B cell (primary cell): ENCODE measurements around the gene CD63. TPM values are rescaled to one million over a fixed set of nuclear protein-coding genes. Genes with fewer than 3 reads are reported as not detected.

Experiments used
- ATAC-seq: fragments of 200-7000 bp; cut with Tn5 transposase; one replicate; pipeline ENCODE4 v1.10.0; 2021; ENCODE audit warnings: low read depth, mild to moderate bottlenecking, moderate number of reproducible peaks, moderate library complexity
- CTCF ChIA-PET: fragments of 350-600 bp; sonication (Branson Sonifier 250); formaldehyde crosslinking; loops from one replicate; lab custom pipeline; 2021; ENCODE audit warnings: antibody characterized with exemption, inconsistent platforms; lab: Charles Lee
- POLR2A ChIA-PET: fragments of 350-600 bp; sonication (Branson Sonifier 250); formaldehyde crosslinking; loops from one replicate; lab custom pipeline; 2021; ENCODE audit warnings: antibody characterized with exemption; lab: Charles Lee
- DNase-seq: peaks from one replicate; pipeline ENCODE4 v3.0.0; 2013
- H2AFZ ChIP-seq: 2 replicates; pipeline ENCODE4 v1.6.1; 2012; ENCODE audit warnings: mild to moderate bottlenecking, low read depth, low read length; ENCODE audit not compliant: insufficient read depth, poor library complexity, severe bottlenecking
- H3K27ac ChIP-seq, 2 donors: 1 replicate in 1 of 2; 2 replicates in 1 of 2; pipeline ENCODE4 v1.5.1; 2012 to 2013; ENCODE audit warnings: low read length in 2 of 2, mild to moderate bottlenecking in 2 of 2, moderate library complexity in 1 of 2
- H3K27me3 ChIP-seq, 4 experiments: fragments of 200-600 bp in 1 of 4; sonication (generic) in 1 of 4; replicated peaks in 1 of 4; 1 replicate in 2 of 4; 2 replicates in 2 of 4; pipeline versions ENCODE4 v1.6.1 to v1.7.0; 2013 to 2016; ENCODE audit warnings: low read length in 3 of 4, mild to moderate bottlenecking in 2 of 4, mixed read lengths in 1 of 4, moderate library complexity in 1 of 4; ENCODE audit not compliant: insufficient read depth in 4 of 4, control insufficient read depth in 3 of 4; ENCODE audit errors: control extremely low read depth in 1 of 4
- H3K36me3 ChIP-seq, 2 experiments: replicated peaks in 1 of 2; 1 replicate in 1 of 2; 2 replicates in 1 of 2; pipeline versions ENCODE4 v1.6.1 to v1.7.1; 2013; ENCODE audit warnings: low read length in 1 of 2; ENCODE audit not compliant: insufficient read depth in 2 of 2, control insufficient read depth in 1 of 2; ENCODE audit errors: control extremely low read depth in 1 of 2, extremely low read depth in 1 of 2
- H3K4me1 ChIP-seq, 2 donors: fragments of 200-600 bp in 1 of 2; sonication (generic) in 1 of 2; 1 replicate in 1 of 2; 2 replicates in 1 of 2; pipeline versions ENCODE4 v1.5.1 to v1.6.1; 2013 to 2017; ENCODE audit warnings: low read length in 2 of 2; ENCODE audit not compliant: control insufficient read depth in 2 of 2, insufficient read depth in 2 of 2
- H3K4me2 ChIP-seq: replicated peaks from 2 replicates; pipeline ENCODE3; 2012; ENCODE audit warnings: mild to moderate bottlenecking, low read depth, low read length; ENCODE audit not compliant: poor library complexity, severe bottlenecking
- H3K4me3 ChIP-seq, 5 experiments: fragments of 200-600 bp in 1 of 5; sonication (generic) in 1 of 5; 1 replicate in 3 of 5; 2 replicates in 2 of 5; pipeline versions ENCODE4 v1.5.1 to v1.7.0; 2011 to 2016; ENCODE audit warnings: low read length in 4 of 5, mild to moderate bottlenecking in 4 of 5, low read depth in 2 of 5, control low read depth in 1 of 5, moderate library complexity in 1 of 5; ENCODE audit not compliant: insufficient read depth in 1 of 5; ENCODE audit errors: control extremely low read depth in 1 of 5, extremely low read depth in 1 of 5
- H3K79me2 ChIP-seq: fragments of 200-600 bp; sonication (generic); one replicate; pipeline ENCODE4 v1.6.0; 2016; ENCODE audit warnings: low read length; ENCODE audit not compliant: control insufficient read depth, insufficient read depth
- H3K9ac ChIP-seq: fragments of 200-600 bp; sonication (generic); 2 replicates; pipeline ENCODE4 v1.6.1; 2017; ENCODE audit warnings: mild to moderate bottlenecking, low read length, moderate library complexity
- H3K9me3 ChIP-seq, 3 donors: one replicate each; pipeline versions ENCODE4 v1.6.1 to v1.7.1; 2013; ENCODE audit warnings: low read length in 2 of 3; ENCODE audit not compliant: control insufficient read depth in 2 of 3, insufficient read depth in 1 of 3; ENCODE audit errors: control extremely low read depth in 1 of 3
- H4K20me1 ChIP-seq: 2 replicates; pipeline ENCODE4 v1.6.0; 2012; ENCODE audit warnings: mild to moderate bottlenecking, low read length; ENCODE audit not compliant: insufficient read depth, control insufficient read depth, poor library complexity, severe bottlenecking
- H3K27ac Mint-ChIP-seq: one replicate; pipeline ENCODE4 v1.8.0; 2021; ENCODE audit warnings: mixed read lengths
- H3K27me3 Mint-ChIP-seq: one replicate; pipeline ENCODE4 v1.8.0; 2021; ENCODE audit warnings: mixed read lengths
- H3K4me1 Mint-ChIP-seq: one replicate; pipeline ENCODE4 v1.8.0; 2021; ENCODE audit warnings: mixed read lengths
- H3K4me3 Mint-ChIP-seq: one replicate; pipeline ENCODE4 v1.8.0; 2021; ENCODE audit warnings: mixed read lengths
- H3K9me3 Mint-ChIP-seq: one replicate; pipeline ENCODE4 v1.8.0; 2022; ENCODE audit warnings: mixed read lengths; ENCODE audit not compliant: insufficient read depth
- EZH2 ChIP-seq: IDR thresholded peaks from 2 replicates; pipeline ENCODE4 v1.6.1; 2012; ENCODE audit warnings: borderline replicate concordance, low read depth, mild to moderate bottlenecking, moderate library complexity, low read length; ENCODE audit not compliant: insufficient read depth, poor library complexity, severe bottlenecking
- WGBS: methylation state at CpG from one replicate; pipeline ENCODE4 v1.1.5; 2013; ENCODE audit warnings: missing lambda C conversion rate; ENCODE audit not compliant: insufficient coverage; 5-methylcytosine and 5-hydroxymethylcytosine counted together
- intact Hi-C: fragments of 100-400 bp; cut with micrococcal nuclease; formaldehyde crosslinking; loops from one replicate; pipeline ENCODE4 v1.10.0; 2022
- polyA plus RNA-seq: library from polyadenylated mRNA; depleted of rRNA; stranded (reverse); fragments of >200 nt; gene quantifications from 2 replicates; pipeline ENCODE4 v1.2.3, GENCODE V29; 2012
- total RNA-seq, 2 donors: library from RNA; stranded (reverse); fragments of 120-200 nt in 1 of 2; gene quantifications; 1 replicate in 1 of 2; 2 replicates in 1 of 2; pipeline versions ENCODE4 v1.2.3 to v1.2.4, GENCODE V29; 2013 to 2022
- TF ChIP-seq, protein P1 (sequence below): fragments of 200-600 bp; IDR thresholded peaks from one replicate; pipeline ENCODE4 v1.8.0; 2022; ENCODE audit warnings: antibody characterized with exemption, mild to moderate bottlenecking

The CD63 gene
- total and polyA plus RNA-seq, 2 donors (not counting 1 experiment from before 2014, with no cell fraction given) = 43.0 to 104 TPM

DNA sequence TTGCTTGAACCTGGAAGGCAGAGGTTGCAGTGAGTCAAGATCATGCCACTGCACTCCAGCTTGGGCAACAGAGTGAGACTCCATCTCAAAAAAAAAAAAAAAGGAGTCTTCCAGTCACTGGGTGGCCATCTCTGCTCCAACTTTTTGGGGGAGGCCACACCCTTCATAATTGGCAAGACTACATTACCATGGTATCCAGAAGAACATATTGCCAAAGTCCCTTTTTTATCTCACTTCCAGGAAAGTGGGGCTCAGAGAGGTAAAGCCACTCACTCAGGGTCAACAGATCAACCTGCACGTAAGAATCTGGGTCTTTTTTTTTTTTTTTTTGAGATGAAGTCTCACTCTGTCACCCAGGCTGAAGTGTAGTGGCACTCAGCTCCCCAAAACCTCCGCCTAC lies 5.0 kb upstream of the CD63 start:
- Histone ChIP-seq H3K79me2 (no peaks in the 10 kb centered on the region), H3K4me2 (no peak overlapping the region), H3K36me3 (no peaks in the 10 kb centered on the region), H3K27me3 (no peaks in the 10 kb centered on the region), H3K27ac (no peak overlapping the region), H3K4me1 (peaks cover 22 to 28% of the 10 kb centered on the region in 2 donors), H4K20me1 (no peaks in the 10 kb centered on the region), H3K9me3 (no peaks in the 10 kb centered on the region), H3K9ac (no peak overlapping the region), H2AFZ (no peak overlapping the region), H3K4me3 (no peak overlapping the region)
- Mint-ChIP-seq H3K27ac (no peak overlapping the region), H3K27me3 (no peaks in the 10 kb centered on the region), H3K4me1 (peaks cover 27% of the 10 kb centered on the region), H3K4me3 (no peak overlapping the region), H3K9me3 (no peaks in the 10 kb centered on the region)
- POLR2A ChIA-PET = interaction anchor here (0.6 kb wide), 1 partner anchor 1991 kb away, joined by 5 read pairs; no protein-coding TSS in a partner anchor
- CTCF ChIA-PET = interaction anchor here (6.5 to 8.1 kb wide), 2 partner anchors 13 to 77 kb away, joined by 46 to 147 read pairs; partner anchors contain the start of genes BLOC1S1 and RDH5
- WGBS = 100% methylated on average over 2 of the region's 2 CpGs
- DNase-seq (no peak), ATAC-seq (no peak)
- TF ChIP-seq, protein P1, sequence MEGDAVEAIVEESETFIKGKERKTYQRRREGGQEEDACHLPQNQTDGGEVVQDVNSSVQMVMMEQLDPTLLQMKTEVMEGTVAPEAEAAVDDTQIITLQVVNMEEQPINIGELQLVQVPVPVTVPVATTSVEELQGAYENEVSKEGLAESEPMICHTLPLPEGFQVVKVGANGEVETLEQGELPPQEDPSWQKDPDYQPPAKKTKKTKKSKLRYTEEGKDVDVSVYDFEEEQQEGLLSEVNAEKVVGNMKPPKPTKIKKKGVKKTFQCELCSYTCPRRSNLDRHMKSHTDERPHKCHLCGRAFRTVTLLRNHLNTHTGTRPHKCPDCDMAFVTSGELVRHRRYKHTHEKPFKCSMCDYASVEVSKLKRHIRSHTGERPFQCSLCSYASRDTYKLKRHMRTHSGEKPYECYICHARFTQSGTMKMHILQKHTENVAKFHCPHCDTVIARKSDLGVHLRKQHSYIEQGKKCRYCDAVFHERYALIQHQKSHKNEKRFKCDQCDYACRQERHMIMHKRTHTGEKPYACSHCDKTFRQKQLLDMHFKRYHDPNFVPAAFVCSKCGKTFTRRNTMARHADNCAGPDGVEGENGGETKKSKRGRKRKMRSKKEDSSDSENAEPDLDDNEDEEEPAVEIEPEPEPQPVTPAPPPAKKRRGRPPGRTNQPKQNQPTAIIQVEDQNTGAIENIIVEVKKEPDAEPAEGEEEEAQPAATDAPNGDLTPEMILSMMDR = no peak
- TF ChIP-seq EZH2 = no peak
- intact Hi-C loops = no loop called here

DNA sequence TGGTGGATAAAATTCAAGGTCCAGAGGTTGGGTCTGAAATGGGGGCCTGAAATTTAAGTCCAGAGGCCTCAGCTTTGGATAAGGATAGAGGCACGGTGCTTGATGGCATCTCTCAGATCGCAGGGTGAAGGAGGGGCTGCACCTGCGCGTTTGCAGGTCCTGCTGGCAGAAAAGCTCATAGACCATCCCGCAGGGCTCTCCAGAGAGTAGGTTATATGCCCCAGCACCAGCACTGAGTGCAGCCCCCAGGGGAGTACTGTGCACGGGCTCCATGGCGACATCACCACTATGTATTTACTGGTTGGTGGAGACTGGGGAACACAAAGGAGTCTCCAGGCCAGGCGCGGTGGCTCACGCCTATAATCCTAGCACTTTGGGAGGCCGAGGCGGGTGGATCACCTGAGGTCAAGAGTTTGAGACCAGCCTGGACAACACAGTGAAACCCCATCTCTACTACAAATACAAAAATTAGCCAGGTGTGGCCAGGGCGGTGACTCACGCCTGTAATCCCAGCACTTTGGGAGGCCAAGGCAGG lies 4.3 kb upstream of the CD63 start:
- intact Hi-C loops = no loop called here
- CTCF ChIA-PET = interaction anchor here (6.5 to 8.1 kb wide), 2 partner anchors 13 to 76 kb away, joined by 46 to 147 read pairs; partner anchors contain the start of genes BLOC1S1 and RDH5

More for the DNA sequence above, 4.3 kb upstream of the CD63 start:
- Mint-ChIP-seq H3K4me3 (no peak overlapping the region), H3K4me1 (peaks cover 24% of the 10 kb centered on the region), H3K9me3 (no peaks in the 10 kb centered on the region), H3K27me3 (no peaks in the 10 kb centered on the region), H3K27ac (no peak overlapping the region)
- DNase-seq (no peak), ATAC-seq (no peak)
- no peaks in the 10 kb centered on the region for H3K9me3 ChIP-seq
- 82% methylated on average over 14 of the region's 14 CpGs for WGBS
- H3K4me2 ChIP-seq = no peak overlapping the region
- no peak overlapping the region for H3K27ac ChIP-seq
- H3K4me1 ChIP-seq = peaks cover 20 to 27% of the 10 kb centered on the region in 2 donors
- POLR2A ChIA-PET = no interaction called here
- H3K79me2 ChIP-seq = no peaks in the 10 kb centered on the region
- no peaks in the 10 kb centered on the region for H3K36me3 ChIP-seq
- no peak overlapping the region for H3K9ac ChIP-seq
- H3K27me3 ChIP-seq = no peaks in the 10 kb centered on the region
- H2AFZ ChIP-seq = no peak overlapping the region
- TF ChIP-seq EZH2 = no peak
- TF ChIP-seq, protein P1 = no peak
- H4K20me1 ChIP-seq = no peaks in the 10 kb centered on the region
- H3K4me3 ChIP-seq = no peak overlapping the region
